HepG2 (cell line): ENCODE data around the gene ARHGEF10L. TPM values are rescaled to one million over a fixed set of nuclear protein-coding genes. Genes with fewer than 3 reads are reported as not detected.
A peak's percentile ranks its signal among the peaks of the same experiment; 100 is the strongest.

Experiments used
- ATAC-seq: fragments of 200-7000 bp; cut with Tn5 transposase; 3 replicates; pipeline ENCODE4 v1.9.1; 2020; ENCODE audit warnings: mild to moderate bottlenecking, moderate library complexity
- BruUV-seq: library from RNA; stranded (reverse); fragments of 400-500 nt; replicated peaks from 2 replicates; lab custom pipeline; 2021; lab: Mats Ljungman, UMichigan
- CTCF ChIA-PET: fragments of 300-600 bp; formaldehyde crosslinking; extraction: SDS; loops from one replicate; lab custom pipeline; 2021; ENCODE audit warnings: low total read pairs, inconsistent platforms, low intra/inter-chr PET ratio; lab: Yijun Ruan, JAX
- POLR2A ChIA-PET: fragments of 350-600 bp; sonication (Branson Sonifier 250); formaldehyde crosslinking; loops from one replicate; lab custom pipeline; 2020; ENCODE audit warnings: antibody characterized with exemption, inconsistent platforms; lab: Yijun Ruan, JAX
- DNase-seq: peaks from one replicate; pipeline ENCODE4 v3.0.0-alpha.2; 2015; ENCODE audit warnings: low spot score
- FAIRE-seq: peaks from 3 replicates; lab custom pipeline; 2011; peaks lifted over from hg19 to GRCh38; lab: Jason Lieb, UNC
- H2AFZ ChIP-seq: one replicate; pipeline ENCODE4 v1.6.1; 2011; ENCODE audit warnings: low read length, inconsistent platforms
- H3K27ac ChIP-seq: fragments of 300-600 bp; 3 replicates; pipeline ENCODE4 v1.8.0; 2011; ENCODE audit warnings: mixed run types, mild to moderate bottlenecking, mixed read lengths, low read length, inconsistent platforms; ENCODE audit not compliant: insufficient read depth; ENCODE audit errors: extremely low read length
- H3K27me3 ChIP-seq, 2 experiments: fragments of 200-600 bp in 1 of 2; 2 replicates in 1 of 2; 3 replicates in 1 of 2; pipeline versions ENCODE4 v1.6.0 to v1.8.0; 2011; ENCODE audit warnings: low read length in 2 of 2, mild to moderate bottlenecking in 2 of 2, moderate library complexity in 2 of 2, inconsistent platforms in 1 of 2; ENCODE audit not compliant: insufficient read depth in 2 of 2, control insufficient read depth in 1 of 2
- H3K36me3 ChIP-seq, 2 experiments: fragments of 200-600 bp in 1 of 2; replicated peaks in 1 of 2; 2 replicates in 1 of 2; 3 replicates in 1 of 2; pipeline versions ENCODE4 v1.5.1 to v1.8.0; 2011; ENCODE audit warnings: low read length in 2 of 2, inconsistent platforms in 1 of 2; ENCODE audit not compliant: insufficient read depth in 2 of 2, control insufficient read depth in 1 of 2
- H3K4me1 ChIP-seq: 2 replicates; pipeline ENCODE4 v1.5.1; 2012; ENCODE audit warnings: low read length, inconsistent platforms; ENCODE audit not compliant: insufficient read depth
- H3K4me2 ChIP-seq: 2 replicates; pipeline ENCODE4 v1.6.0; 2011; ENCODE audit warnings: low read depth, low read length, inconsistent platforms
- H3K4me3 ChIP-seq, 3 experiments: fragments of 200-600 bp in 1 of 3; sonication (generic), shearing (Covaris generic) in 1 of 3; replicated peaks in 1 of 3; 2 replicates each; pipeline ENCODE4 v1.5.1; 2011 to 2016; ENCODE audit warnings: low read length in 3 of 3, inconsistent platforms in 2 of 3, low read depth in 2 of 3, mild to moderate bottlenecking in 2 of 3, control low read depth in 1 of 3, mixed read lengths in 1 of 3; ENCODE audit not compliant: insufficient read depth in 1 of 3
- H3K79me2 ChIP-seq: one replicate; pipeline ENCODE4 v1.6.1; 2011; ENCODE audit warnings: low read length, inconsistent platforms; ENCODE audit not compliant: insufficient read depth
- H3K9ac ChIP-seq: 2 replicates; pipeline ENCODE4 v1.6.0; 2011; ENCODE audit warnings: mild to moderate bottlenecking, low read depth, low read length, inconsistent platforms; ENCODE audit not compliant: insufficient read depth
- H3K9me3 ChIP-seq: 2 replicates; pipeline ENCODE4 v1.5.1; 2012; ENCODE audit warnings: mild to moderate bottlenecking, low read length
- H4K20me1 ChIP-seq: 2 replicates; pipeline ENCODE4 v1.6.0; 2011; ENCODE audit warnings: inconsistent platforms, mild to moderate bottlenecking, low read length, moderate library complexity; ENCODE audit not compliant: insufficient read depth
- AGO2 ChIP-seq: fragments of 200-400 bp; formaldehyde crosslinking; optimal IDR thresholded peaks from 2 replicates; pipeline ENCODE3; 2017; ENCODE audit warnings: mild to moderate bottlenecking, low read depth, low read length, moderate library complexity
- BORCS8-MEF2B ChIP-seq: sonication (generic); formaldehyde crosslinking; IDR thresholded peaks from 2 replicates; pipeline ENCODE4 v1.8.0; 2022; ENCODE audit warnings: mild to moderate bottlenecking, missing genetic modification reagents
- KMT2B ChIP-seq: IDR thresholded peaks from 2 replicates; pipeline ENCODE4 v1.6.1; 2016; ENCODE audit warnings: missing genetic modification reagents, missing compliant biosample characterization
- MED1 ChIP-seq: sonication (generic); formaldehyde crosslinking; IDR thresholded peaks from 2 replicates; pipeline ENCODE4 v1.4.0; 2020; ENCODE audit warnings: missing genetic modification reagents
- NR3C1 ChIP-seq: sonication (generic); formaldehyde crosslinking; IDR thresholded peaks from 2 replicates; pipeline ENCODE4 v1.4.0; 2020; ENCODE audit warnings: missing genetic modification reagents
- POLR2AphosphoS2 ChIP-seq: IDR thresholded peaks from 2 replicates; pipeline ENCODE4 v1.6.1; 2011; ENCODE audit warnings: low read depth, low read length, improper control_type of control experiment
- RFXAP ChIP-seq: sonication (generic); formaldehyde crosslinking; IDR thresholded peaks from 2 replicates; pipeline ENCODE4 v1.4.0; 2020; ENCODE audit warnings: missing genetic modification reagents, borderline replicate concordance
- THAP11 ChIP-seq: IDR thresholded peaks from 2 replicates; pipeline ENCODE4 v1.6.1; 2016; ENCODE audit warnings: missing biosample characterization, missing genetic modification reagents
- THYN1 ChIP-seq: sonication (generic); formaldehyde crosslinking; IDR thresholded peaks from 2 replicates; pipeline ENCODE4 v1.8.1; 2023; ENCODE audit warnings: low read depth, mild to moderate bottlenecking, moderate library complexity, missing genetic modification reagents, borderline replicate concordance
- ZBTB49 ChIP-seq: sonication (generic); formaldehyde crosslinking; IDR thresholded peaks from 2 replicates; pipeline ENCODE4 v1.4.0; 2020; ENCODE audit warnings: missing genetic modification reagents, borderline replicate concordance
- ZEB1 ChIP-seq: IDR thresholded peaks from 2 replicates; pipeline ENCODE4 v1.6.1; 2012; ENCODE audit warnings: mild to moderate bottlenecking, low read depth, inconsistent platforms; ENCODE audit not compliant: insufficient replicate concordance
- ZNF563 ChIP-seq: sonication (generic); formaldehyde crosslinking; IDR thresholded peaks from 2 replicates; pipeline ENCODE4 v1.8.0; 2022; ENCODE audit warnings: mild to moderate bottlenecking, moderate library complexity, missing genetic modification reagents
- ZNF720 ChIP-seq: sonication (generic); formaldehyde crosslinking; IDR thresholded peaks from 2 replicates; pipeline ENCODE4 v1.4.0; 2020; ENCODE audit warnings: missing genetic modification reagents
- ZNF761 ChIP-seq: sonication (generic); formaldehyde crosslinking; conservative IDR thresholded peaks from 2 replicates; pipeline ENCODE4 v1.4.0; 2020; ENCODE audit warnings: mild to moderate bottlenecking, missing genetic modification reagents
- ZNF878 ChIP-seq: sonication (generic); formaldehyde crosslinking; IDR thresholded peaks from 2 replicates; pipeline ENCODE4 v1.8.1; 2023; ENCODE audit warnings: mild to moderate bottlenecking, missing genetic modification reagents, moderate library complexity
- ZUFSP ChIP-seq: sonication (generic); formaldehyde crosslinking; IDR thresholded peaks from 2 replicates; pipeline ENCODE4 v1.9.0; 2021; ENCODE audit warnings: missing genetic modification reagents, mild to moderate bottlenecking, borderline replicate concordance
- WGBS: methylation state at CpG from one replicate; pipeline ENCODE4 v1.1.6; 2017; ENCODE audit warnings: low lambda C conversion rate; 5-methylcytosine and 5-hydroxymethylcytosine counted together
- in situ Hi-C: cut with HindIII; loops from 2 replicates; pipeline ENCODE4 v1.10.0; 2017; ENCODE audit warnings: low pct_unique_long_range_greater_than_20kb; ENCODE audit not compliant: extremely low pct_ligation_motif_present
- intact Hi-C: fragments of 100-400 bp; cut with micrococcal nuclease; formaldehyde crosslinking; loops from one replicate; pipeline ENCODE4 v1.10.0; 2022; ENCODE audit not compliant: unreplicated experiment
- polyA plus RNA-seq, 8 experiments: library from polyadenylated mRNA; depleted of rRNA in 3 of 8; stranded (reverse) in 7 of 8; unstranded in 1 of 8; fragments of >200 nt; fragmentation: Illumina TruSeq in 4 of 8; extraction: Trizol in 4 of 8; gene quantifications; 2 replicates each; pipeline versions ENCODE4 v1.2.1 to v1.2.3, GENCODE V29; 2011 to 2016; ENCODE audit warnings: low read depth in 4 of 8, missing spikeins in 1 of 8, mixed read lengths in 1 of 8; ENCODE audit not compliant: insufficient read depth in 1 of 8
- total RNA-seq, 5 experiments: library from RNA; depleted of rRNA; stranded (reverse); fragments of >200 nt; fragmentation: Illumina TruSeq; extraction: Trizol; gene quantifications; 2 replicates each; pipeline ENCODE4 v1.2.3, GENCODE V29; 2016; ENCODE audit warnings: low read depth in 1 of 5

The ARHGEF10L gene
- total and polyA plus RNA-seq, 2 of the 13 experiments (the other 11 are each of a cell fraction or from before 2014, with no cell fraction given), result 46.5 to 78.3 TPM

- no peak overlapping the region for H3K4me3 ChIP-seq
- H3K4me2 ChIP-seq, result no peak overlapping the region
- in situ Hi-C loops, result no loop called here
- no peaks in the 10 kb centered on the region for H3K4me1 ChIP-seq
- ChIA-PET CTCF (no interaction called here), POLR2A (no interaction called here)
- no TSS peak for BruUV-seq
- no peak overlapping the region for H2AFZ ChIP-seq
- H3K36me3 ChIP-seq, result peaks cover 38 to 85% of the 10 kb centered on the region in 2 experiments; a peak in 4 of 5 replicates
- H3K27me3 ChIP-seq, result no peaks in the 10 kb centered on the region
- no peaks in the 10 kb centered on the region for H3K79me2 ChIP-seq
- FAIRE-seq (no peak), DNase-seq (no peak), ATAC-seq (no peak)
- H3K9ac ChIP-seq, result no peak overlapping the region
- H3K27ac ChIP-seq, result no peak overlapping the region
- no peaks in the 10 kb centered on the region for H3K9me3 ChIP-seq
- peaks cover 66% of the 10 kb centered on the region for H4K20me1 ChIP-seq
- intact Hi-C loops, result no loop called here
- TF ChIP-seq AGO2, result peak; percentile 41
- TF ChIP-seq ZNF761, result no peak
- no peak for TF ChIP-seq ZUFSP (CRISPR knock-in tag)
- peak; percentile 91 for TF ChIP-seq ZEB1
- 94% methylated on average over 3 of the region's 3 CpGs for WGBS
These were observed 136.2 kb downstream of the ARHGEF10L start for GRCh38 chr1:17675744-17676143.

GRCh38 chr1:17676387-17677060, 137.0 kb downstream of the ARHGEF10L start:
- H2AFZ ChIP-seq, result no peak overlapping the region
- peaks cover 58% of the 10 kb centered on the region for H4K20me1 ChIP-seq
- H3K9me3 ChIP-seq, result no peaks in the 10 kb centered on the region
- H3K9ac ChIP-seq, result no peak overlapping the region
- no peak overlapping the region for H3K4me3 ChIP-seq
- ATAC-seq, result no peak
- 94% methylated on average over 8 of the region's 11 CpGs for whole genome bisulfite sequencing
- ChIA-PET POLR2A (no interaction called here), CTCF (no interaction called here)
- in situ Hi-C loops, result no loop called here
- no peaks in the 10 kb centered on the region for H3K4me1 ChIP-seq
- H3K27ac ChIP-seq, result no peak overlapping the region
- no peak for FAIRE-seq
- H3K36me3 ChIP-seq, result peaks cover 37 to 85% of the 10 kb centered on the region in 2 experiments; a peak in 4 of 5 replicates
- no peaks in the 10 kb centered on the region for H3K27me3 ChIP-seq
- no peak overlapping the region for H3K4me2 ChIP-seq
- no TSS peak for BruUV-seq
- H3K79me2 ChIP-seq, result no peaks in the 10 kb centered on the region
- intact Hi-C loops, result no loop called here
- DNase-seq, result no peak
- TF ChIP-seq KMT2B (CRISPR knock-in tag), result no peak
- no peak for TF ChIP-seq ZNF720
- TF ChIP-seq ZBTB49 (CRISPR knock-in tag), result no peak
- TF ChIP-seq ZNF878 (CRISPR knock-in tag), result no peak
- TF ChIP-seq NR3C1 (CRISPR knock-in tag), result no peak
- TF ChIP-seq THYN1, result no peak
- no peak for TF ChIP-seq MED1 (CRISPR knock-in tag)
- no peak for TF ChIP-seq POLR2AphosphoS2
- no peak for TF ChIP-seq ZNF563 (CRISPR knock-in tag)
- no peak for TF ChIP-seq RFXAP (CRISPR knock-in tag)
- no peak for TF ChIP-seq THAP11
- TF ChIP-seq BORCS8-MEF2B (CRISPR knock-in tag), result no peak
